ENCODE measurements around the gene PLEKHA7.
A peak's percentile ranks its signal among the peaks of the same experiment; 100 is the strongest.
"Not testable (repeated sequence)": the region's sequence is repeated elsewhere in the genome, so short reads cannot be mapped to it uniquely, and the experiment has no call there.

Gene PLEKHA7

DNA sequence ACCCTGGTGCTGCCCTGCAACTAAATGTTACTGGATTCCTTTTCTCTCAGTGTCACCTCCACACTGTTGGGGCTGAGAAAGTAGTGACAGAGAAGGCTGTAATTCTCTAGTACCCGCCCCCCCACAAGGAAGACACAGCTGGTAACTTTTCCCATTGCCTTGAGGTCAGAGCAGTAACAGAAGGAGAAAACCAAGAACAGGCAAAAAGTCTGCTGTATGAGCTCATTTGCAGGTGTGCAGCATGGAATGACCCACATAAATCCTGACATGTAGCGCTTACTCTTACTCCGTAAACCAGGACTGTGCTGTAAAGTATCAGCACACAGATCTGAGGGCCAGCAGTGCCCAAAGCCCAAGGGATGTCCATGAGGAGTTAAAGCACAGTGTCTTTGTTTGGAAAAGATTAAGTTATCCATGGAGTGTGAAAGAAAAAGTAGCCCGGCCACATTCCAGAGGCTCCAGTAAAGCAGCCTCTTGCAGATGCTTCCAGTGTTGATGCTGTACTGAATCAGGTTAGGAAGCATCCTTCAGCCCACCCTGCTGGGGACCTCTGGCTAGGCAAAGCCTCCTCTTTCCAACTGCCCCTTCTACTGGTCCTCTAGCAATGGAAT, 120.7 kb downstream of the PLEKHA7 start:
- H3K4me3 ChIP-seq (ENCODE audit: low read depth, low read length), result no peak overlapping the region

DNA sequence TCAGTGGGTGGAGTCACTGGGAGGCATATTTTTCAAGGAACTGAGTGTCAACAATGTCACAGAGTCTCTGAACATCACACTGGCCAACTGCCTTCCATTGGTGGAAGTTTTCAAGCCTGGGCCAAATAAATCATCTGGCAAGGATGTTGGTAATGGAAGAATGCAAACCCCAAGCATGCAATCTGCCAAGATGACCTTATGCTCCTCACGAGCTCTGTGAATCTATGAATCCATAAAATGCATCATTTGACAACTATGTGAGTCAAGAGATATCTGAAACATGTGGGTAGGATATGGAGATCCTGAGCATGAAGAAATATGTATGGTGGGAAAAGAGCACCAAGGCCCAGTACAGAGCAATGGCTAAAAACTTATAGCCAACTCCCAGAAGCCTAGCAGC, 122.2 kb downstream of the PLEKHA7 start:
- no peak overlapping the region for H3K4me3 ChIP-seq (ENCODE audit: low read depth, low read length)
- peak; percentile 44 for DNase-seq (ENCODE audit: low read depth)
- TF ChIP-seq, protein P1, sequence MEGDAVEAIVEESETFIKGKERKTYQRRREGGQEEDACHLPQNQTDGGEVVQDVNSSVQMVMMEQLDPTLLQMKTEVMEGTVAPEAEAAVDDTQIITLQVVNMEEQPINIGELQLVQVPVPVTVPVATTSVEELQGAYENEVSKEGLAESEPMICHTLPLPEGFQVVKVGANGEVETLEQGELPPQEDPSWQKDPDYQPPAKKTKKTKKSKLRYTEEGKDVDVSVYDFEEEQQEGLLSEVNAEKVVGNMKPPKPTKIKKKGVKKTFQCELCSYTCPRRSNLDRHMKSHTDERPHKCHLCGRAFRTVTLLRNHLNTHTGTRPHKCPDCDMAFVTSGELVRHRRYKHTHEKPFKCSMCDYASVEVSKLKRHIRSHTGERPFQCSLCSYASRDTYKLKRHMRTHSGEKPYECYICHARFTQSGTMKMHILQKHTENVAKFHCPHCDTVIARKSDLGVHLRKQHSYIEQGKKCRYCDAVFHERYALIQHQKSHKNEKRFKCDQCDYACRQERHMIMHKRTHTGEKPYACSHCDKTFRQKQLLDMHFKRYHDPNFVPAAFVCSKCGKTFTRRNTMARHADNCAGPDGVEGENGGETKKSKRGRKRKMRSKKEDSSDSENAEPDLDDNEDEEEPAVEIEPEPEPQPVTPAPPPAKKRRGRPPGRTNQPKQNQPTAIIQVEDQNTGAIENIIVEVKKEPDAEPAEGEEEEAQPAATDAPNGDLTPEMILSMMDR (conservative IDR thresholded peaks at IDR 0.05; ENCODE audit: low read depth, low read length), result no peak

More for the DNA sequence above, 120.7 kb downstream of the PLEKHA7 start:
- TF ChIP-seq, protein P1 (conservative IDR thresholded peaks at IDR 0.05; ENCODE audit: low read depth, low read length), result no peak
- no peak for DNase-seq (ENCODE audit: low read depth)

DNA sequence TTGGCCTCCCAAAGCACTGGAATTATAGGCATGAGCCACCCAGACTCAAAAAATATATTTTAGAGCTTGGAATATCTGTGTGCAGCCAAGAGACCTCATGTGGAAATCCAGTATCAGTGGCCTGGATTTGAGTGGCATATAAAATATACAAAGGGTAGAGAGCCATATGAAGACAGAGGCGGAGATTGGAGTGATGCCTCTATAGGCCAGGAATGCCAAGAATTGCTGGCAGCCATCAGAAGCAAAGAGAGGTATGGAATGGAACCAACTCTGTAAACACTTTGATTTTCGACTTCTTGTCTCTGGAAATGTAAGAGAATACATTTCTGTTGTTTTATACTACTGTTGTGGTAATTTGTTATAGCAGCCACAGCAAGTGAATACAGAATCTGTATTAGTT, 123.0 kb downstream of the PLEKHA7 start:
- no peak overlapping the region for H3K4me3 ChIP-seq (ENCODE audit: low read depth, low read length)
- TF ChIP-seq, protein P1 (conservative IDR thresholded peaks at IDR 0.05; ENCODE audit: low read depth, low read length), result no peak
- no peak for DNase-seq (ENCODE audit: low read depth)

DNA sequence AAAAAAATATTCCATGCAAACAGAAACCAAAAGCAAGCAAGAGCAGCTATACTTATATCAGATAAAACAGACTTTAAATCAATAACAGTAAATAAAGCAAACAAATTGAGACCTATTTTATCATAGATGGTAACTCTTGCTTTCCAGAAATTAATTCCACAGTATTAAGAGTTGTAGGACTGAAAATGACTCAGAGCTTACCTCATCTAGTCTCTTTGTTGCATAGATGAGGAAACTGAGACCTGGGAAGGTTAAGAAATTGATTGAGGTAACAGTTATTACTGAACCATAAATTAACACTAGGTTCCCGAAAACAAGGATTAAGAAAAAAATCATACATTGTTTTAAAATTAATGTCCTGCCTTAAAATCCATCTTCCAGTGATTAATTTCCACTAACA, 123.8 kb downstream of the PLEKHA7 start:
- no peak for DNase-seq (ENCODE audit: low read depth)
- no peak overlapping the region for H3K4me3 ChIP-seq (ENCODE audit: low read depth, low read length)
- TF ChIP-seq, protein P1 (conservative IDR thresholded peaks at IDR 0.05; ENCODE audit: low read depth, low read length), result no peak

DNA sequence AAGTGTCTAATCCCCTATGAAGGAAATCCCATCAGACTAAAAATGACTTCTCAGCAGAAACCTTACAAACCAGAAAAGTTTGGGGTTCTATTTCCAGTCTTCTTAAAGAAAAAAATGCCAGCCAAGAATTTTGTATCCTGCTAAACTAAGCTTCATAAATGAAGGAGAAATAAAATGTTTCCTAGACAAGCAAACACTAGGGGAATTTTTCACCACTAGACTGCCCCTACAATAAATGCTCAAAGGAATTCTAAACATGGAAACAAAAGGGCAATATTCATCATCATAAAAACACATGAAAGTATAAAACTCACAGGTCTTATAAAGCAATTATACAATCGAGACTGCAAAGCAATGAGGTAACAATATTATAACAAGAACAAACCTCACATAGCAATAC, 124.3 kb downstream of the PLEKHA7 start:
- no peak overlapping the region for H3K4me3 ChIP-seq (ENCODE audit: low read depth, low read length)
- TF ChIP-seq, protein P1 (conservative IDR thresholded peaks at IDR 0.05; ENCODE audit: low read depth, low read length), result no peak
- no peak for DNase-seq (ENCODE audit: low read depth)

DNA sequence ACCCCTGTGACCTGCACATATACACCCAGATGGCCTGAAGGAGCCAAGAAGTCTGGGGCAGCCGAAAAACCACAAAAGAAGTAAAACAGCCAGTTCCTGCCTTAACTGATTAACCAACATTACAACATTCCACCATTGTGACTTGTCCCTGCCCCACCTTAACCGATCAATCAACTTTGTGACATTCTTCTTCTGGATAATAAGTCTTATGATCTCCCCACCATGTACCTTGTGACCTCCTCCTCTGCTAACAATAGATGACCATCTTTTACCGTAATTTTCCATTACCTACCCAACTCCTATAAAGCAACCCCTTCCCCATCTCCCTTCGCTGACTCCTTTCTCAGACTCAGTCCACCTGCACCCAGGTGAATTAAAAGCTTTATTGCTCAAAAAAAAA, 125.2 kb downstream of the PLEKHA7 start:
- DNase-seq (ENCODE audit: low read depth); H3K4me3 ChIP-seq (ENCODE audit: low read depth, low read length): not testable (repeated sequence)

DNA sequence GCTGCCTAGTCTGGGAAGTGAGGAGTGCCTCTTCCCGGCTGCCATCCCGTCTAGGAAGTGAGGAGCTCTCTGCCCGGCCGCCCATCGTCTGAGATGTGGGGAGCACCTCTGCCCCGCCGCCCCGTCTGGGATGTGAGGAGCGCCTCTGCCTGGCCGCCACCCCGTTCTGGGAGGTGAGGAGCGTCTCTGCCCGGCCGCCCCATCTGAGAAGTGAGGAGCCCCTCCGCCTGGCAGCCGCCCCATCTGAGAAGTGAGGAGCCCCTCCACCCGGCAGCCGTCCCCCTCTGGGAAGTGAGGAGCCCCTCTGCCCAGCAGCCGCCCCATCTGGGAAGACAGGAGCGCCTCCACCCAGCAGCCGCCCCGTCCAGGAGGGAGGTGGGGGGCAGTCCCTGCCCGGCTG, 126.3 kb downstream of the PLEKHA7 start:
- not testable (repeated sequence) for DNase-seq (ENCODE audit: low read depth); H3K4me3 ChIP-seq (ENCODE audit: low read depth, low read length)

DNA sequence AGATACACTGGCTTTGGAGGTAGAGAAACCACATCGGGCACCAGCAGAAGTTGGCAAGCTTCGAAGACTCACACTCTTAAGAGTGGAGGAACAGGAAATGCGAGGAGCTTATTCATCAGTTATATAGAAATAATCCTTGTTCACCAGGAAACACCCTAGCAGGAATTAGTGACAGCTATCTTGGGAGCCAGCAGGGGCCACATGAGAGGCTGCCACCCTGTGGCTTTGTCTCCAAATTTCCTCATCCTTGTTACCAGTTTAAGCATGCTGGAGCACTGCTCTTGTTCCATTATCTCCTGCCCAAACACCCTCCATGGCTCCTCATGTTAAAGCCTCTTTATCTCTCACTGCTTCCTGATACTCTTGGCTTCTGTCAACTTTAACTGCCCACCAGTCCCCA, 131.0 kb downstream of the PLEKHA7 start:
- TF ChIP-seq, protein P1 (conservative IDR thresholded peaks at IDR 0.05; ENCODE audit: low read depth, low read length), result peak; percentile 17
- DNase-seq (ENCODE audit: low read depth), result no peak
- H3K4me3 ChIP-seq (ENCODE audit: low read depth, low read length), result no peak overlapping the region
